B cell (primary cell): ENCODE data around the gene SYMPK. TPM values are rescaled to one million over a fixed set of nuclear protein-coding genes. Genes with fewer than 3 reads are reported as not detected.

ENCODE experiments used
- ATAC-seq: fragments of 200-7000 bp; cut with Tn5 transposase; one replicate; pipeline ENCODE4 v1.10.0; 2021; ENCODE audit warnings: low read depth, mild to moderate bottlenecking, moderate number of reproducible peaks, moderate library complexity
- CTCF ChIA-PET: fragments of 350-600 bp; sonication (Branson Sonifier 250); formaldehyde crosslinking; loops from one replicate; lab custom pipeline; 2021; ENCODE audit warnings: antibody characterized with exemption, inconsistent platforms; lab: Charles Lee
- POLR2A ChIA-PET: fragments of 350-600 bp; sonication (Branson Sonifier 250); formaldehyde crosslinking; loops from one replicate; lab custom pipeline; 2021; ENCODE audit warnings: antibody characterized with exemption; lab: Charles Lee
- DNase-seq: peaks from one replicate; pipeline ENCODE4 v3.0.0; 2013
- H2AFZ ChIP-seq: 2 replicates; pipeline ENCODE4 v1.6.1; 2012; ENCODE audit warnings: mild to moderate bottlenecking, low read depth, low read length; ENCODE audit not compliant: insufficient read depth, poor library complexity, severe bottlenecking
- H3K27ac ChIP-seq, 2 donors: 1 replicate in 1 of 2; 2 replicates in 1 of 2; pipeline ENCODE4 v1.5.1; 2012 to 2013; ENCODE audit warnings: low read length in 2 of 2, mild to moderate bottlenecking in 2 of 2, moderate library complexity in 1 of 2
- H3K27me3 ChIP-seq, 4 experiments: fragments of 200-600 bp in 1 of 4; sonication (generic) in 1 of 4; replicated peaks in 1 of 4; 1 replicate in 2 of 4; 2 replicates in 2 of 4; pipeline versions ENCODE4 v1.6.1 to v1.7.0; 2013 to 2016; ENCODE audit warnings: low read length in 3 of 4, mild to moderate bottlenecking in 2 of 4, mixed read lengths in 1 of 4, moderate library complexity in 1 of 4; ENCODE audit not compliant: insufficient read depth in 4 of 4, control insufficient read depth in 3 of 4; ENCODE audit errors: control extremely low read depth in 1 of 4
- H3K36me3 ChIP-seq, 2 experiments: replicated peaks in 1 of 2; 1 replicate in 1 of 2; 2 replicates in 1 of 2; pipeline versions ENCODE4 v1.6.1 to v1.7.1; 2013; ENCODE audit warnings: low read length in 1 of 2; ENCODE audit not compliant: insufficient read depth in 2 of 2, control insufficient read depth in 1 of 2; ENCODE audit errors: control extremely low read depth in 1 of 2, extremely low read depth in 1 of 2
- H3K4me1 ChIP-seq, 2 donors: fragments of 200-600 bp in 1 of 2; sonication (generic) in 1 of 2; 1 replicate in 1 of 2; 2 replicates in 1 of 2; pipeline versions ENCODE4 v1.5.1 to v1.6.1; 2013 to 2017; ENCODE audit warnings: low read length in 2 of 2; ENCODE audit not compliant: control insufficient read depth in 2 of 2, insufficient read depth in 2 of 2
- H3K4me2 ChIP-seq: replicated peaks from 2 replicates; pipeline ENCODE3; 2012; ENCODE audit warnings: mild to moderate bottlenecking, low read depth, low read length; ENCODE audit not compliant: poor library complexity, severe bottlenecking
- H3K4me3 ChIP-seq, 5 experiments: fragments of 200-600 bp in 1 of 5; sonication (generic) in 1 of 5; 1 replicate in 3 of 5; 2 replicates in 2 of 5; pipeline versions ENCODE4 v1.5.1 to v1.7.0; 2011 to 2016; ENCODE audit warnings: low read length in 4 of 5, mild to moderate bottlenecking in 4 of 5, low read depth in 2 of 5, control low read depth in 1 of 5, moderate library complexity in 1 of 5; ENCODE audit not compliant: insufficient read depth in 1 of 5; ENCODE audit errors: control extremely low read depth in 1 of 5, extremely low read depth in 1 of 5
- H3K79me2 ChIP-seq: fragments of 200-600 bp; sonication (generic); one replicate; pipeline ENCODE4 v1.6.0; 2016; ENCODE audit warnings: low read length; ENCODE audit not compliant: control insufficient read depth, insufficient read depth
- H3K9ac ChIP-seq: fragments of 200-600 bp; sonication (generic); 2 replicates; pipeline ENCODE4 v1.6.1; 2017; ENCODE audit warnings: mild to moderate bottlenecking, low read length, moderate library complexity
- H3K9me3 ChIP-seq, 3 donors: one replicate each; pipeline versions ENCODE4 v1.6.1 to v1.7.1; 2013; ENCODE audit warnings: low read length in 2 of 3; ENCODE audit not compliant: control insufficient read depth in 2 of 3, insufficient read depth in 1 of 3; ENCODE audit errors: control extremely low read depth in 1 of 3
- H4K20me1 ChIP-seq: 2 replicates; pipeline ENCODE4 v1.6.0; 2012; ENCODE audit warnings: mild to moderate bottlenecking, low read length; ENCODE audit not compliant: insufficient read depth, control insufficient read depth, poor library complexity, severe bottlenecking
- H3K27ac Mint-ChIP-seq: one replicate; pipeline ENCODE4 v1.8.0; 2021; ENCODE audit warnings: mixed read lengths
- H3K27me3 Mint-ChIP-seq: one replicate; pipeline ENCODE4 v1.8.0; 2021; ENCODE audit warnings: mixed read lengths
- H3K4me1 Mint-ChIP-seq: one replicate; pipeline ENCODE4 v1.8.0; 2021; ENCODE audit warnings: mixed read lengths
- H3K4me3 Mint-ChIP-seq: one replicate; pipeline ENCODE4 v1.8.0; 2021; ENCODE audit warnings: mixed read lengths
- H3K9me3 Mint-ChIP-seq: one replicate; pipeline ENCODE4 v1.8.0; 2022; ENCODE audit warnings: mixed read lengths; ENCODE audit not compliant: insufficient read depth
- EZH2 ChIP-seq: IDR thresholded peaks from 2 replicates; pipeline ENCODE4 v1.6.1; 2012; ENCODE audit warnings: borderline replicate concordance, low read depth, mild to moderate bottlenecking, moderate library complexity, low read length; ENCODE audit not compliant: insufficient read depth, poor library complexity, severe bottlenecking
- WGBS: methylation state at CpG from one replicate; pipeline ENCODE4 v1.1.5; 2013; ENCODE audit warnings: missing lambda C conversion rate; ENCODE audit not compliant: insufficient coverage; 5-methylcytosine and 5-hydroxymethylcytosine counted together
- intact Hi-C: fragments of 100-400 bp; cut with micrococcal nuclease; formaldehyde crosslinking; loops from one replicate; pipeline ENCODE4 v1.10.0; 2022
- polyA plus RNA-seq: library from polyadenylated mRNA; depleted of rRNA; stranded (reverse); fragments of >200 nt; gene quantifications from 2 replicates; pipeline ENCODE4 v1.2.3, GENCODE V29; 2012
- total RNA-seq, 2 donors: library from RNA; stranded (reverse); fragments of 120-200 nt in 1 of 2; gene quantifications; 1 replicate in 1 of 2; 2 replicates in 1 of 2; pipeline versions ENCODE4 v1.2.3 to v1.2.4, GENCODE V29; 2013 to 2022
- TF ChIP-seq, protein P1 (sequence below): fragments of 200-600 bp; IDR thresholded peaks from one replicate; pipeline ENCODE4 v1.8.0; 2022; ENCODE audit warnings: antibody characterized with exemption, mild to moderate bottlenecking

The SYMPK gene
- total and polyA plus RNA-seq, 2 donors (not counting 1 experiment from before 2014, with no cell fraction given): 119 to 138 TPM

DNA sequence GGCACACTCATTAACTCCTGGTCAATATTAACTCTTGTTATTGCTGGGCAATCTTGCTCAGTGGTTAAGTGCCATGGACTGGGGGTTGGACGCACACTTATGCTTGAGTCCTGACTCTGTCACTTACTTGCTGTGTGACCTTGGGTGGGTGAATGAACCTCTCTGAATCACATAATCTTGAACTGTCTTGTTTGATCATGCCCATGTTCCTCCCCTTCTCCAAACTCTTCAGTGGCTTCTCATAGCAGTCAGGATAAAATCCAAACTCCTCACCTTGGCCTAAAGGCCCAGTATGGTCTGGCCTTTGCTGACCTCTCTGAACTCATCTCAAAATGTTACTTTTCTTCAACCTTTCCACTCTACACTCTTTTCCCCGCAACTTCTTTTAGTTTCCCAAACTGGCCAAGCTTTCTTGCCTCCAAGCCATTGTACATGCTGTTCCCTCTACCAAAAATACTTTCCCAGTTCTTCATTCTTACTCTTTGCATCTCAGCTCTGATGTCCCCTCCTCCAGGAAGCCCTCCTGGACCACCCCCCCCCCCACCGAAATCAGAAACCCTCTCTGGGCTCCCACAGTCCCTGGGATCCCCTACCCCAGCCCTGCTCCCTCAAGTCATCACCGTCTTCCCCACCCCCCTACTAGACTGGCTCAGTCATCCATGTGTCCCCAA, 37.1 kb upstream of the SYMPK start:
- CTCF ChIA-PET: no interaction called here
- intact Hi-C loops: no loop called here
- Mint-ChIP-seq H3K4me1 (peaks cover 38% of the 10 kb centered on the region), H3K9me3 (no peaks in the 10 kb centered on the region), H3K27ac (no peak overlapping the region), H3K4me3 (peak overlapping the region; percentile 33), H3K27me3 (no peaks in the 10 kb centered on the region)
- Histone ChIP-seq H3K9me3 (no peaks in the 10 kb centered on the region), H3K9ac (no peak overlapping the region), H2AFZ (no peak overlapping the region), H3K4me1 (peaks cover 23 to 33% of the 10 kb centered on the region in 2 donors), H3K4me2 (no peak overlapping the region), H3K27ac (no peak overlapping the region), H3K4me3 (no peak overlapping the region), H4K20me1 (no peaks in the 10 kb centered on the region), H3K36me3 (peaks cover 3 to 9% of the 10 kb centered on the region in 2 experiments), H3K27me3 (no peaks in the 10 kb centered on the region), H3K79me2 (peaks cover 20% of the 10 kb centered on the region)
- 93% methylated on average over 2 of the region's 4 CpGs for whole genome bisulfite sequencing
- POLR2A ChIA-PET: no interaction called here
- ATAC-seq (no peak), DNase-seq (no peak)
- TF ChIP-seq EZH2: no peak
- TF ChIP-seq, protein P1, sequence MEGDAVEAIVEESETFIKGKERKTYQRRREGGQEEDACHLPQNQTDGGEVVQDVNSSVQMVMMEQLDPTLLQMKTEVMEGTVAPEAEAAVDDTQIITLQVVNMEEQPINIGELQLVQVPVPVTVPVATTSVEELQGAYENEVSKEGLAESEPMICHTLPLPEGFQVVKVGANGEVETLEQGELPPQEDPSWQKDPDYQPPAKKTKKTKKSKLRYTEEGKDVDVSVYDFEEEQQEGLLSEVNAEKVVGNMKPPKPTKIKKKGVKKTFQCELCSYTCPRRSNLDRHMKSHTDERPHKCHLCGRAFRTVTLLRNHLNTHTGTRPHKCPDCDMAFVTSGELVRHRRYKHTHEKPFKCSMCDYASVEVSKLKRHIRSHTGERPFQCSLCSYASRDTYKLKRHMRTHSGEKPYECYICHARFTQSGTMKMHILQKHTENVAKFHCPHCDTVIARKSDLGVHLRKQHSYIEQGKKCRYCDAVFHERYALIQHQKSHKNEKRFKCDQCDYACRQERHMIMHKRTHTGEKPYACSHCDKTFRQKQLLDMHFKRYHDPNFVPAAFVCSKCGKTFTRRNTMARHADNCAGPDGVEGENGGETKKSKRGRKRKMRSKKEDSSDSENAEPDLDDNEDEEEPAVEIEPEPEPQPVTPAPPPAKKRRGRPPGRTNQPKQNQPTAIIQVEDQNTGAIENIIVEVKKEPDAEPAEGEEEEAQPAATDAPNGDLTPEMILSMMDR: no peak

DNA sequence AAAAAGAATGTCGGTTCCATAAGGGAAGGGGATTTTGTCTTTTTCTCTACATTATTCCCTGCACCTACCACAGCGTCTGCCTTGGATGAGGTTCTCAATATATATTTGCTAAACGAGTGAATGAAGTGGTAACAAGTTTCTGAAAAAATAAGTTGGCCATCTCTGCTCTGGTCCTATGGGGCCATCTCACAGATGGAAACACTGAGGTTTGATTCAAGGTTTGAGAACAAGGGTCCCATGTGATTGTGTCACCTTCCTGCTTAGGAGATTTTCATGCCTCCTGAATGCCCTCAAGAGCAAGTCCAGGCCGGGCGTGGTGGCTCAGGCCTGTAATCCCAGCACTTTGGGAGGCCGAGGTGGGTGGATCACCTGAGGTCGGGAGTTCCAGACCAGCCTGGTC, 36.3 kb upstream of the SYMPK start:
- CTCF ChIA-PET: no interaction called here
- H3K4me3 ChIP-seq: no peak overlapping the region
- peaks cover 3 to 9% of the 10 kb centered on the region in 2 experiments for H3K36me3 ChIP-seq
- no peaks in the 10 kb centered on the region for H4K20me1 ChIP-seq
- H3K4me1 ChIP-seq: peaks cover 23 to 33% of the 10 kb centered on the region in 2 donors
- H3K27ac Mint-ChIP-seq: no peak overlapping the region
- TF ChIP-seq EZH2: no peak
- TF ChIP-seq, protein P1: no peak
- no peak overlapping the region for H3K4me3 Mint-ChIP-seq
- H2AFZ ChIP-seq: no peak overlapping the region
- H3K4me1 Mint-ChIP-seq: peaks cover 38% of the 10 kb centered on the region
- POLR2A ChIA-PET: no interaction called here
- H3K79me2 ChIP-seq: peaks cover 20% of the 10 kb centered on the region
- intact Hi-C loops: no loop called here
- no peaks in the 10 kb centered on the region for H3K9me3 ChIP-seq
- H3K27me3 ChIP-seq: no peaks in the 10 kb centered on the region
- no peak overlapping the region for H3K9ac ChIP-seq
- WGBS: 97% methylated on average over 4 of the region's 7 CpGs
- DNase-seq (no peak), ATAC-seq (no peak)
- no peak overlapping the region for H3K27ac ChIP-seq
- H3K4me2 ChIP-seq: no peak overlapping the region
- H3K27me3 Mint-ChIP-seq: no peaks in the 10 kb centered on the region
- no peaks in the 10 kb centered on the region for H3K9me3 Mint-ChIP-seq
